HG02798 (cell line): ENCODE data around the gene CCDC148.
A peak's percentile ranks its signal among the peaks of the same experiment; 100 is the strongest.
"Not testable (repeated sequence)": the region's sequence is repeated elsewhere in the genome, so short reads cannot be mapped to it uniquely, and the experiment has no call there.

ENCODE experiments used
- ATAC-seq: cut with Tn5 transposase; IDR thresholded peaks from one replicate; pipeline ENCODE4 v1.9.1; 2021; ENCODE audit warnings: mild to moderate bottlenecking; ENCODE audit not compliant: unreplicated experiment, poor library complexity

Gene CCDC148

GRCh38 chr2:158484892-158485556, 28.5 kb upstream of the CCDC148 start:
- ATAC-seq: peak; percentile 56

GRCh38 chr2:158482594-158482993, 26.0 kb upstream of the CCDC148 start:
- ATAC-seq: no peak

GRCh38 chr2:158481116-158481515, 24.6 kb upstream of the CCDC148 start:
- no peak for ATAC-seq

- no peak for ATAC-seq
Observed at GRCh38 chr2:158478816-158479215, 22.3 kb upstream of the CCDC148 start.

- ATAC-seq: no peak
Observed at GRCh38 chr2:158478237-158478636, 21.7 kb upstream of the CCDC148 start.

- no peak for ATAC-seq
Observed at GRCh38 chr2:158477202-158477601, 20.6 kb upstream of the CCDC148 start.

- ATAC-seq: not testable (repeated sequence)
Observed at GRCh38 chr2:158474526-158475011, 18.0 kb upstream of the CCDC148 start.

- ATAC-seq: no peak
Observed at GRCh38 chr2:158473719-158474392, 17.3 kb upstream of the CCDC148 start.

- not testable (repeated sequence) for ATAC-seq
Observed at GRCh38 chr2:158473300-158473699, 16.7 kb upstream of the CCDC148 start.

GRCh38 chr2:158472829-158473228, 16.3 kb upstream of the CCDC148 start:
- ATAC-seq: not testable (repeated sequence)

- no peak for ATAC-seq
Observed at GRCh38 chr2:158467248-158467647, 10.7 kb upstream of the CCDC148 start.

- ATAC-seq: peak; percentile 83
Observed at GRCh38 chr2:158464426-158465281, 8.1 kb upstream of the CCDC148 start.

- no peak for ATAC-seq
Observed at GRCh38 chr2:158463496-158464095, 7.0 kb upstream of the CCDC148 start.

GRCh38 chr2:158460632-158461297, 4.2 kb upstream of the CCDC148 start:
- ATAC-seq: no peak

GRCh38 chr2:158459161-158460003, 2.8 kb upstream of the CCDC148 start:
- ATAC-seq: no peak

- no peak for ATAC-seq
Observed at GRCh38 chr2:158458617-158458920, 2.0 kb upstream of the CCDC148 start.

GRCh38 chr2:158457826-158458616, 1.5 kb upstream of the CCDC148 start:
- peak; percentile 56 for ATAC-seq

GRCh38 chr2:158457092-158457825, 706 bp upstream of the CCDC148 start:
- ATAC-seq: peak; percentile 23
